Tibial nerve (tissue), 4 donors: ENCODE measurements around the gene FTCD.

Source experiments
- EP300 ChIP-seq, 2 donors: sonication (generic); formaldehyde crosslinking; IDR thresholded peaks; one replicate each; pipeline ENCODE4 v1.6.1; 2017; ENCODE audit warnings: antibody characterized with exemption in 2 of 2, mild to moderate bottlenecking in 1 of 2
- POLR2A ChIP-seq, 2 donors: fragments of 450-650 bp; IDR thresholded peaks; one replicate each; pipeline ENCODE4 v1.6.1; 2017; ENCODE audit warnings: antibody characterized with exemption in 2 of 2, mild to moderate bottlenecking in 2 of 2, moderate library complexity in 2 of 2
- TF ChIP-seq, protein P1 (sequence below), 5 experiments: fragments of 200-600 bp in 3 of 5; fragments of 450-650 bp in 2 of 5; sonication (generic) in 3 of 5; IDR thresholded peaks; one replicate each; pipeline ENCODE4 v1.5.1; 2016 to 2019; ENCODE audit warnings: antibody characterized with exemption in 5 of 5, mild to moderate bottlenecking in 3 of 5, moderate library complexity in 2 of 5

DNA sequence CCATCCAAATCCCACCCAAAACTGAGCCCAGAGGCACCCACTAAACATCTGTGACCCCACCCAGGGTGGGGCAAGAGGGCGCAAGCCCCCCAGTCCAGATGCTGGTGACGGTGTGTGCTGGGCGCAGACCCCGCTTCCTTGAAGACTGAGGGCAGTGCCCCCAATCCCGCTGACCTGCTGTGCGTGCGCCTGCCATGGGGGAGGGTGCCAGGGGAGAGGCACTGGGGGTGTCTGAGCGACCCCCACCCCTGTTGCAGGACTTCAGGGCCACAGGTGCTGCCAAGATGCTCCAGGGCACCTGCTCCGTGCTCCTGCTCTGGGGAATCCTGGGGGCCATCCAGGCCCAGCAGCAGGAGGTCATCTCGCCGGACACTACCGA, 44.2 kb downstream of the FTCD start:
- TF ChIP-seq, protein P1, sequence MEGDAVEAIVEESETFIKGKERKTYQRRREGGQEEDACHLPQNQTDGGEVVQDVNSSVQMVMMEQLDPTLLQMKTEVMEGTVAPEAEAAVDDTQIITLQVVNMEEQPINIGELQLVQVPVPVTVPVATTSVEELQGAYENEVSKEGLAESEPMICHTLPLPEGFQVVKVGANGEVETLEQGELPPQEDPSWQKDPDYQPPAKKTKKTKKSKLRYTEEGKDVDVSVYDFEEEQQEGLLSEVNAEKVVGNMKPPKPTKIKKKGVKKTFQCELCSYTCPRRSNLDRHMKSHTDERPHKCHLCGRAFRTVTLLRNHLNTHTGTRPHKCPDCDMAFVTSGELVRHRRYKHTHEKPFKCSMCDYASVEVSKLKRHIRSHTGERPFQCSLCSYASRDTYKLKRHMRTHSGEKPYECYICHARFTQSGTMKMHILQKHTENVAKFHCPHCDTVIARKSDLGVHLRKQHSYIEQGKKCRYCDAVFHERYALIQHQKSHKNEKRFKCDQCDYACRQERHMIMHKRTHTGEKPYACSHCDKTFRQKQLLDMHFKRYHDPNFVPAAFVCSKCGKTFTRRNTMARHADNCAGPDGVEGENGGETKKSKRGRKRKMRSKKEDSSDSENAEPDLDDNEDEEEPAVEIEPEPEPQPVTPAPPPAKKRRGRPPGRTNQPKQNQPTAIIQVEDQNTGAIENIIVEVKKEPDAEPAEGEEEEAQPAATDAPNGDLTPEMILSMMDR (IDR thresholded peaks at IDR 0.05): no peak
- TF ChIP-seq POLR2A (IDR thresholded peaks at IDR 0.05) (no peak), EP300 (IDR thresholded peaks at IDR 0.05) (no peak)
